Central memory CD8-positive, alpha-beta T cell (primary cell): ENCODE measurements around the gene FSIP1.

Source experiments
- ATAC-seq: fragments of 150-1000 bp; cut with Tn5 transposase; replicated peaks from 2 replicates; pipeline ENCODE4 v1.10.0; 2022; ENCODE audit warnings: mild to moderate bottlenecking, moderate FRiP score, moderate number of reproducible peaks; ENCODE audit not compliant: poor library complexity, severe bottlenecking; ENCODE audit errors: extremely low read depth
- DNase-seq, 2 donors: peaks; one replicate each; pipeline ENCODE4 v3.0.0; 2021; ENCODE audit warnings: low spot score in 2 of 2
- H3K27ac Mint-ChIP-seq: one replicate; pipeline ENCODE4 v1.8.0; 2022; ENCODE audit warnings: low read depth, mild to moderate bottlenecking, moderate library complexity, mixed read lengths
- H3K27me3 Mint-ChIP-seq: one replicate; pipeline ENCODE4 v1.8.0; 2022; ENCODE audit warnings: mixed read lengths
- H3K36me3 Mint-ChIP-seq: one replicate; pipeline ENCODE4 v1.8.0; 2022; ENCODE audit warnings: mild to moderate bottlenecking, moderate library complexity, mixed read lengths; ENCODE audit not compliant: insufficient read depth
- H3K4me1 Mint-ChIP-seq: one replicate; pipeline ENCODE4 v1.8.0; 2022; ENCODE audit warnings: mixed read lengths
- H3K4me3 Mint-ChIP-seq: one replicate; pipeline ENCODE4 v1.8.0; 2022; ENCODE audit warnings: mild to moderate bottlenecking, moderate library complexity, mixed read lengths
- H3K9me3 Mint-ChIP-seq: one replicate; pipeline ENCODE4 v1.8.0; 2022; ENCODE audit warnings: mixed read lengths

Gene FSIP1

DNA sequence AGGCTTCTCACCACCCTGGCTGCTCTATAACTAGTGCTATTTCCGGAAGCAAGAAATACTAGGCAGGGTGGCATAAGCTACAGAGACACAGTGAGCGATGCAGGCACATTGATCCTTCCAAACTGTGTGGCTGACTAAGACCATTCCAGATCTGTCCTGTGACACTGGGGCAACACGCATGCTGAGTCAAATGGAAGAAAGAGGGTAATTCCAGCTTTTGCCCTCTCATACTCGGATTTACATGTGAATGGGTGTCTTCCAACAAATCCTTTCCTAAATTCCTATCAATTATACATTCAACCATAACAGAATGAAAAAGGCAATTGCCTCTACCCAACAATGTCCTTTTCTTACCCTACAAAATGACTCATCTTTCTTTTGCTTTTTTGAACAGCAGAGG, 5.1 kb downstream of the FSIP1 start:
- no peak for ATAC-seq
- H3K27ac Mint-ChIP-seq: no peak overlapping the region
- H3K9me3 Mint-ChIP-seq: no peaks in the 10 kb centered on the region
- peaks cover 20% of the 10 kb centered on the region for H3K27me3 Mint-ChIP-seq
- no peak for DNase-seq
- H3K4me1 Mint-ChIP-seq: peaks cover 16% of the 10 kb centered on the region
- H3K36me3 Mint-ChIP-seq: peaks cover 5% of the 10 kb centered on the region
- H3K4me3 Mint-ChIP-seq: no peak overlapping the region

DNA sequence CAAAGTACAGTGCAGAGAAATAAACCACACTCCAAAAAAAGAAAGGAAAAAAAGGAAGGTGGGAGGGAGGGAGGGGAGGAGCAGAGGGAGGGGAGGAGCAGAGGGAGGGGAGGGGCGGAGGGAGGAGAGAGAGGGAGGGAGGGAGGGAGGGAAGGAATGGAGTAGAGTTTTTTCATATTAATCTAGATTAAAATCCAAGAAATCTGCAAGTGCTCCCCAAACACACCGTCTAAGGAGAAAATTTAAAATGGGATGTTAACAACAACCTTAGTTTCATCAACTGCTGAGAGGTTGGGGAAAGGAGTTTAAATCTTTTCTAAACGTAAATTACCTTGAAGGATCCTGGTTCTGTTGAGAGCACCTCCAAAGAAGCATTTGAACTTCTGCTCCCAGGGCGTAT, 6.6 kb downstream of the FSIP1 start:
- peaks cover 6% of the 10 kb centered on the region for H3K4me1 Mint-ChIP-seq
- no peaks in the 10 kb centered on the region for H3K9me3 Mint-ChIP-seq
- no peak overlapping the region for H3K27ac Mint-ChIP-seq
- no peaks in the 10 kb centered on the region for H3K36me3 Mint-ChIP-seq
- H3K27me3 Mint-ChIP-seq: peaks cover 20% of the 10 kb centered on the region
- H3K4me3 Mint-ChIP-seq: no peak overlapping the region
- no peak for ATAC-seq
- no peak for DNase-seq

DNA sequence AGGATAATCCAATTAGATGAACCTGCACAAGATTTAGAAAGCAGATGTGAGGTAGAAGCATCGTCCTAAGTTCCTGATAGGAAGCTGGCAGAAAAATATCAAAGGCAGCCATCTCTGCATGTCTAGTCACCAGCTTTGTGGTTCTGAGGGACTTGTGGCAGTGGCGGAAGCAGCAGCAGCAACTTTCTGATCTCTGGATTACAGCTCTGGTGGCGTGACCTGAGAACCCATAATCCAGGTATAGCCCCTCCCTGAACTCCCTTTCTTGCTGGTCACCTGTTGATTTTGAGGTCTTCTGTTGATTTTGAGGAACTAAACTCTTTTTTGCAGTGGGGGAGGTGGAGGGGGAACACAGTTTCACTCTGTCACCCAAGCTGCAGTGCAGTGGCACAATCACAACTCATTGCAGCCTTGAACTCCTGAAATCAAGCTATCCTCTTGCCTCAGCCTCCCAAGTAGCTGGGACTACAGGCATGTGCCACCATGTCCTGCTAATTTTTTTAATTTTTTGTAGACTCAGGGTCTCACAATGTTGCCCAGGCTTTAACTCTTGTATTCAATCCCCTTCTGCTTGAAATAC, 7.9 kb downstream of the FSIP1 start:
- peak overlapping the region; percentile 80 for H3K27ac Mint-ChIP-seq
- no peaks in the 10 kb centered on the region for H3K36me3 Mint-ChIP-seq
- ATAC-seq: peak; percentile 92
- peaks cover 6% of the 10 kb centered on the region for H3K4me1 Mint-ChIP-seq
- H3K9me3 Mint-ChIP-seq: no peaks in the 10 kb centered on the region
- H3K4me3 Mint-ChIP-seq: no peak overlapping the region
- H3K27me3 Mint-ChIP-seq: peaks cover 20% of the 10 kb centered on the region
- DNase-seq: no peak

DNA sequence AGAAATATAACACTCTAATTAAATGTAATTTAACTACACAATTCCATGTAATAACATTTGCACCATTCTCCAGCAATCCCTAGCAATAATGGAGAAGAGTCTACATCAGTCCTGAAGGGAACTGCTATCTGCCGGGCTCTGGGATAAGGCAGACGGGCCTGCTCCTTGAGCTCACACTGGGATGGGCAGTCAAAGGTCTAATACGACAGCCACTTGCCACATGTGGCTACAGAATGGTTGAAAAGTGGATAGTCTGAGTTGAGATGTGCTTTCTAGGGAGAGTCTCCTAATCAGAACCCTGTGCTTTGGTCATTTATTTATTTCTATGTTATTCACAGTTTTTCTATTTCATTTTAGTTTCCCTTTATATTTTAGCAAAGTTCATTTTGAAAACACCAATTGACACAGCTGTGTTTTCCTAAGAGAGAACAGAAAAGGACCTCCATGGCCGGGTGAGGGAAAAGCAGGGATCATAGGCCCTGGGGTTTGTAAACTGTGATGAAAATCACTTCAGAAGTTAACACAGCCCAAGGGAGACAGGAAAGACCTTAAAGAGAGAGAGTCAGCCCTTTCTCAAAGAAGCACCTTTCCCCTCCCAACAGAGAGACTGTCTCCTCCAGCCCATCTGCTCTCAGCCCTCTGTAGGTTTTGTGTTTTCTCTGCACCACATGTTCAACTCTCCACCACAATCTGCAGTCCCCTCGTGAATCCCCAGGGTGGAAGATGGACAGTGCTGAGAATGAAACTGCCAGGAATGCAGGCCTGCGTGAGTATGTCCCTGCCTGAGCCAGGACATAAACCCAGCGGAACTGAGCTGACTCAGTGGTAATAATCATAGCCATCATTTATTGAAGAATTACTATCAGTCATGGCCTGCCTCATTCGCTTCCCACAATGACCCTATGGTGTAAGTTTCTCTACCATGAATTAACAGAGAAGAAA, 11.6 kb downstream of the FSIP1 start:
- H3K4me1 Mint-ChIP-seq: no peaks in the 10 kb centered on the region
- peaks cover 9% of the 10 kb centered on the region for H3K27me3 Mint-ChIP-seq
- no peak overlapping the region for H3K27ac Mint-ChIP-seq
- no peak for ATAC-seq
- DNase-seq: no peak
- no peaks in the 10 kb centered on the region for H3K36me3 Mint-ChIP-seq
- no peak overlapping the region for H3K4me3 Mint-ChIP-seq
- no peaks in the 10 kb centered on the region for H3K9me3 Mint-ChIP-seq

DNA sequence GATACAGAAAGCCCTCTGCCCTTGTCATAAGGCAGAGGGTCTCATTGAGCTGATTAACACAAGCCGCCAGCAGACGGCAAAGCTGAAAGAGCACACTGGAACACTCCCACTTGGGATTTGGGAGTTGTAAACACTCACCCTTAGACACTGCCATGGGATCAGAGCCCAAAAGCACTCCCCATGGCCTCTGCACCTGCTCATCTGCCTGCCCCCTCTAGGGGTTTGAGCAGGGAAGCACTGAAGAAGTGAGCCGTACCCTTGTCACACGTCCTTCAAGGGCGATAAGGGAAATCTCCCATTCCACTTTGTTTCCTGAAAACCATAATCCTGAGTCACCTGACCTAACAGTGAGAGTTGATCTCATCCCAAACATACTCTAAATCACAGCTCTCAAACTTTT, 14.7 kb downstream of the FSIP1 start:
- H3K4me3 Mint-ChIP-seq: no peak overlapping the region
- no peaks in the 10 kb centered on the region for H3K4me1 Mint-ChIP-seq
- no peaks in the 10 kb centered on the region for H3K36me3 Mint-ChIP-seq
- no peaks in the 10 kb centered on the region for H3K27me3 Mint-ChIP-seq
- no peak for DNase-seq
- no peaks in the 10 kb centered on the region for H3K9me3 Mint-ChIP-seq
- no peak overlapping the region for H3K27ac Mint-ChIP-seq
- no peak for ATAC-seq

DNA sequence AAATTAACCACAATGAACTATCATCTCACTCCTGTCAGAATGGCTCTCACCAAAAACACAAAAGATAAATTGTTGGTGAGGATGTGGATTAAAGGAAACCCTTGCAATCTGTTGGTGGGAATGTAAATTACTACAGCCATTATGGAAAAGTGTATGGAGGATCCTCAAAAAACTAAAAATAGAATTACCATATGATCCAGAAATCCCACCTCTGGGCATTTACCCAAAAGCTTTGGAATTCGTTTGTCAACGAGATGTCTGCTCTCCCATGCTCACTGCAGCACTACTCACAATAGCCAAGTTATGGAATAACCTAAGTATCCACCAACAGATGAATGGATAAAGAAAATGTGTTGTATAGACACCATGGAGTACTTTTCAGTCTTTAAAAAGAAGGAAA, 21.6 kb downstream of the FSIP1 start:
- no peaks in the 10 kb centered on the region for H3K9me3 Mint-ChIP-seq
- no peak for ATAC-seq
- no peaks in the 10 kb centered on the region for H3K4me1 Mint-ChIP-seq
- no peaks in the 10 kb centered on the region for H3K27me3 Mint-ChIP-seq
- no peak overlapping the region for H3K4me3 Mint-ChIP-seq
- H3K36me3 Mint-ChIP-seq: no peaks in the 10 kb centered on the region
- H3K27ac Mint-ChIP-seq: no peak overlapping the region
- no peak for DNase-seq

DNA sequence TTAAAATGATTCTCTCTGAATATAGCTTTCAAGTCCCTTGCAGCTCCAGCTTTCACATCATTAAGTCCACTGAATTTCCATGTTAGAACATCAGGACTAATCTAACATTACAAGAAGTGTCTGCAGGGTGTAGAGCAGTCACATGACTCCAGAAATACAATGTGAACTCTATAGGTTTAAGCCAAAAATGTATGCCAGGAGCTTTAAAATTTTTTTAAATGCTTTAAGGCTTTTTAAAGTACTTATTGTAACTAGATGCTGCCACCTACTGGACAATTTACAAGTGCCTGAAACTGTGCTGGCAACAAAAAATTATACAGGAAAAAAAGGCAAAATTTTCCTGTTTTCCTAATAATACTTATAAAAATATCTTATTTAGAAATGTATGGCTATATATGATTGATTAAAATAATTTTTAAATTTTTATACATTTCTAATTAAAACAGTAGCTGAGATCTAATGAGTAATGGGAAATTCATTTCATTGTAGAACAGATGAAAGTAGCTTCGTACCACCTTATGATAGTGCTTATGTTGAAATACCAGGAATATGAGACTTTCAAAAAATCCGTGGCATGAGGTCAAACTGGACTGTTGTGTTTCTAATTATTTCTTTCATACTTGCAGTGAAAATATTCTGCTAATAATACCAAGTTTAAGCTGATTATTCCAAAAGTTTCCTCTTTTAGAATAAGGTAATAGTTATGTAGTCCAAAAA, 25.7 kb downstream of the FSIP1 start:
- ATAC-seq: no peak
- Mint-ChIP-seq H3K4me1 (no peaks in the 10 kb centered on the region), H3K4me3 (no peak overlapping the region), H3K9me3 (no peaks in the 10 kb centered on the region), H3K27me3 (no peaks in the 10 kb centered on the region), H3K36me3 (no peaks in the 10 kb centered on the region), H3K27ac (no peak overlapping the region)
- no peak for DNase-seq

DNA sequence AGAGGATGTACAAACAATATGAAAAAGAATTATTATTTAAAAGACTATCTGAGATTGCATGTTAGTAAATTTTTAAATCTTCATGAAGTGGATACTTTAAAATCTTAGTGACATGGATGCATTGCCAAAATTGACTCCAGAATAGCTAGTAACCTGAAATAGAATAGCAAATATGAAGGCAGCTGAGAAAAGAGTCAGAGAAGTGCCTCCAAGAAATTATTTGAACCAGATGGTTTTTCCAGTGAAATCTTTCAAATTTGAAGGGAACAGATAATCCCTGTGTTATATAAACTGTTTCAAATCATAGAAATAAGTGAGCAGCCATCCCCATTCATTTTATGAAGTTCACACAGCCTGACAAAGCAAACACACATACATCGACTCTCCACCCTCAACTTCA, 29.6 kb downstream of the FSIP1 start:
- ATAC-seq (no peak), DNase-seq (no peak)
- Mint-ChIP-seq H3K27ac (no peak overlapping the region), H3K4me1 (no peaks in the 10 kb centered on the region), H3K36me3 (no peaks in the 10 kb centered on the region), H3K4me3 (no peak overlapping the region), H3K27me3 (no peaks in the 10 kb centered on the region), H3K9me3 (no peaks in the 10 kb centered on the region)

DNA sequence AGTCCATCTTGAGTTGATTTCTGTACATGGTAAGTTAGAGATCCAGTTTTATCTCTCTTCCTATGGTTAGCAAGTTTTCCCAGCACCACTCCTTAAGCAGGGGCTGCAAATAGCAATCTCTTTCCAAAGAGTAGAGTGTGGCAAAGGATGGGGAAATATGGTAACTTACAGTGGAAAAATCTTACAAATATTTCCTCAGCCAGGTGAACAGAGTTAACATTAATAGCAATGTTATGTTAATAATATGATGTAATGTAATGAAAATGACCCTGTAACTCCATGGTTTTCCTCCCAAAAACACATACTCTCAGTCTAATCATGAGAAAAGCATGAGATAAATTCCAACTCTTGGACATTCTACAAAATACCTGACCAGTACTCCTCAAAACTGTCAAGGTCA, 30.4 kb downstream of the FSIP1 start:
- Mint-ChIP-seq H3K9me3 (no peaks in the 10 kb centered on the region), H3K27ac (no peak overlapping the region), H3K27me3 (no peaks in the 10 kb centered on the region), H3K36me3 (no peaks in the 10 kb centered on the region), H3K4me1 (no peaks in the 10 kb centered on the region), H3K4me3 (no peak overlapping the region)
- no peak for DNase-seq
- ATAC-seq: no peak

DNA sequence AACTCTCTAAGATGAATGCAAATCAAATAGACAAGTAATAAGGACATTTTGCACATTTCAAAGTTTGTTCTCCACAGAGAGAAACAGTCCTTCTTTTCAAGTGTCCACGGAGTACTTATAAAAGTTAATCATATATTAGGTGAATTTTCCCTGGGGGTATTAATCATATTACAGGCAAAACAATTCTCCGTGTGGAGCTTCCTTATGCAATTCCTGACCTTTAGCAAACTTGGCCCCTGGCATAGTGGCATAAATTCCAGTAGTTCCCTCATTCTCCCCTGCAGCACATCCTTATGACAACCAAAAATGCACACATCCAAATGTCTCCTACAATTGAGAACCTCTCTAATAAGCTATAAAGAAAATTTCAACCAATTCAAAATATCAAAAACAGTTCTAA, 34.4 kb downstream of the FSIP1 start:
- ATAC-seq: no peak
- Mint-ChIP-seq H3K36me3 (peaks cover 2% of the 10 kb centered on the region), H3K27ac (no peak overlapping the region), H3K9me3 (no peaks in the 10 kb centered on the region), H3K4me3 (no peak overlapping the region), H3K4me1 (no peaks in the 10 kb centered on the region), H3K27me3 (peaks cover 11% of the 10 kb centered on the region)
- no peak for DNase-seq

DNA sequence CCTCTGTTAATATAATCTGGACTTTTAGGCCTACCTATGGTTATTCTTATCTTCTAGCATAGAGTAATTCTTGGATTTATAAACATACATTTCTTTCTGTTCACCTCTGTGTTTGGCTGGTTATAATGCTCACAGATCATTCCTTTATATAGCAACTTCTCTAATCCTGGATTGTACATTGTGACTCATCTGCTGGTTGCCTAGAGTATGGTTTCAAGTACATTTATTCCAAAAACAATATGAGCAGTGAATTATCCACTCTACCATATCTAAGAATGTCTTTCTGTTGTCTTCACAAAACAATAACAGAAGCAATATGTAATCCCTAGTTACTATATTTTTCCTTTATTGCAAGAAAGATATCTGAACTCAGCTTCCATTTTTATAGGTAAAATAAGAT, 35.3 kb downstream of the FSIP1 start:
- DNase-seq (no peak), ATAC-seq (no peak)
- H3K9me3 Mint-ChIP-seq: no peaks in the 10 kb centered on the region
- no peaks in the 10 kb centered on the region for H3K4me1 Mint-ChIP-seq
- peaks cover 11% of the 10 kb centered on the region for H3K27me3 Mint-ChIP-seq
- no peak overlapping the region for H3K4me3 Mint-ChIP-seq
- H3K36me3 Mint-ChIP-seq: peaks cover 2% of the 10 kb centered on the region
- H3K27ac Mint-ChIP-seq: no peak overlapping the region

DNA sequence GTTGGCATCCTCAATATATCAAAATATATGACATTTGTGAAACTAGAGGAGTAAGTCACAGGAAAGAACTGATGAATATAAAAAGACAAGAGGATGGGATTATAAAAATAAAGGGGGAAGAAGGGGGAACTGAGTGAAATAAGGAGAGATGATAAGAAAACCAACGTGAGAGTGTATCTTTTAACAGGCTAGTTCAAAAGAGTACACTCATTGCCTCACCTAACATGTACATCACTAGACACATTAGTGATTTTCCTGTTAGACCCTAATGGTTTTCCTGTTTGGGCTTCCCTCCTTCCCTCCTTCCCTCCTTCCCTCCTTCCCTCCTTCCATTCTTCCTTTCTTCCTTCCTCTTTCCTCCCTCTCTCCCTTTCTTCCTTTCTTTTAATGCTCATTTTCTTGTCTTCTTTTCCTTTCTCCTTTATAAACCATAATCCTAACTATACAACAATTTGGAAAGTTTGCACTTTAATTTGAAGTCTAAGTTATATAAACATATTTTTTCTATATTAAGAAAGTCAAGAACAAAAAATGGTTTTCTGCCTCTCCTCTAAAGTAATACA, 35.8 kb downstream of the FSIP1 start:
- H3K27me3 Mint-ChIP-seq: peaks cover 11% of the 10 kb centered on the region
- H3K9me3 Mint-ChIP-seq: no peaks in the 10 kb centered on the region
- H3K36me3 Mint-ChIP-seq: peaks cover 2% of the 10 kb centered on the region
- ATAC-seq (no peak), DNase-seq (no peak)
- no peak overlapping the region for H3K4me3 Mint-ChIP-seq
- no peaks in the 10 kb centered on the region for H3K4me1 Mint-ChIP-seq
- no peak overlapping the region for H3K27ac Mint-ChIP-seq
